Activated CD4-positive, alpha-beta T cell treated with anti-CD3 and anti-CD28 coated beads, Interleukin-2, amount 10 ng/mL, durations not matched to agents 24 days and 14 days (primary cell): ENCODE data around the gene SRGAP3. TPM values are rescaled to one million over a fixed set of nuclear protein-coding genes. Genes with fewer than 3 reads are reported as not detected.

Source experiments
- DNase-seq: peaks from one replicate; pipeline ENCODE4 v3.0.0; 2022
- H3K27ac Mint-ChIP-seq: one replicate; pipeline ENCODE4 v1.8.0; 2022; ENCODE audit warnings: mild to moderate bottlenecking, mixed read lengths
- H3K27me3 Mint-ChIP-seq: one replicate; pipeline ENCODE4 v1.8.0; 2022; ENCODE audit warnings: mixed read lengths
- H3K36me3 Mint-ChIP-seq: one replicate; pipeline ENCODE4 v1.8.0; 2022; ENCODE audit warnings: low read depth, mild to moderate bottlenecking, mixed read lengths
- H3K4me1 Mint-ChIP-seq: one replicate; pipeline ENCODE4 v1.8.0; 2021; ENCODE audit warnings: mixed read lengths
- H3K4me3 Mint-ChIP-seq: one replicate; pipeline ENCODE4 v1.8.0; 2022; ENCODE audit warnings: mild to moderate bottlenecking, moderate library complexity, mixed read lengths
- H3K9me3 Mint-ChIP-seq: one replicate; pipeline ENCODE4 v1.8.0; 2021; ENCODE audit warnings: mixed read lengths
- intact Hi-C: fragments of 100-400 bp; cut with micrococcal nuclease; formaldehyde crosslinking; loops from one replicate; pipeline ENCODE4 v1.15.1; 2023
- total RNA-seq: library from RNA; stranded (reverse); gene quantifications from 2 replicates; pipeline ENCODE4 v1.2.3, GENCODE V29; 2022

Gene SRGAP3
- total RNA-seq, 1 donor from 2014 or later = 0.40 TPM

- intact Hi-C loops = loop anchor here (5.0 kb wide), 1 partner anchor 65 kb away; no protein-coding TSS in a partner anchor
- H3K36me3 Mint-ChIP-seq = no peaks in the 10 kb centered on the region
- peaks cover 18% of the 10 kb centered on the region for H3K4me1 Mint-ChIP-seq
- no peak for DNase-seq
- H3K4me3 Mint-ChIP-seq = no peak overlapping the region
- H3K27me3 Mint-ChIP-seq = peaks cover 12% of the 10 kb centered on the region
- no peak overlapping the region for H3K27ac Mint-ChIP-seq
- H3K9me3 Mint-ChIP-seq = no peaks in the 10 kb centered on the region
These were observed 2.0 kb downstream of the SRGAP3 start for GRCh38 chr3:9247361-9247940.

- H3K4me1 Mint-ChIP-seq = peaks cover 18% of the 10 kb centered on the region
- no peaks in the 10 kb centered on the region for H3K36me3 Mint-ChIP-seq
- peaks cover 3% of the 10 kb centered on the region for H3K9me3 Mint-ChIP-seq
- H3K4me3 Mint-ChIP-seq = no peak overlapping the region
- intact Hi-C loops = loop anchor here (5.0 kb wide), 1 partner anchor 64 kb away; no protein-coding TSS in a partner anchor
- DNase-seq = no peak
- peaks cover 12% of the 10 kb centered on the region for H3K27me3 Mint-ChIP-seq
- no peak overlapping the region for H3K27ac Mint-ChIP-seq
These were observed 3.3 kb downstream of the SRGAP3 start for GRCh38 chr3:9246189-9246588.

GRCh38 chr3:9244495-9245183, 4.8 kb downstream of the SRGAP3 start:
- Mint-ChIP-seq H3K4me3 (no peak overlapping the region), H3K4me1 (peaks cover 15% of the 10 kb centered on the region), H3K27me3 (peaks cover 9% of the 10 kb centered on the region), H3K27ac (no peak overlapping the region), H3K36me3 (no peaks in the 10 kb centered on the region), H3K9me3 (peaks cover 3% of the 10 kb centered on the region)
- DNase-seq = no peak
- intact Hi-C loops = loop anchor here (5.0 kb wide), 1 partner anchor 62 kb away; no protein-coding TSS in a partner anchor

GRCh38 chr3:9241956-9242355, 7.5 kb downstream of the SRGAP3 start:
- DNase-seq = no peak
- H3K9me3 Mint-ChIP-seq = peaks cover 3% of the 10 kb centered on the region
- H3K27ac Mint-ChIP-seq = no peak overlapping the region
- intact Hi-C loops = no loop called here
- H3K27me3 Mint-ChIP-seq = peaks cover 7% of the 10 kb centered on the region
- H3K4me3 Mint-ChIP-seq = no peak overlapping the region
- no peaks in the 10 kb centered on the region for H3K36me3 Mint-ChIP-seq
- H3K4me1 Mint-ChIP-seq = no peaks in the 10 kb centered on the region

- Mint-ChIP-seq H3K4me3 (no peak overlapping the region), H3K4me1 (no peaks in the 10 kb centered on the region), H3K36me3 (no peaks in the 10 kb centered on the region), H3K27ac (no peak overlapping the region), H3K27me3 (peaks cover 5% of the 10 kb centered on the region), H3K9me3 (peaks cover 3% of the 10 kb centered on the region)
- DNase-seq = no peak
- intact Hi-C loops = no loop called here
These were observed 9.8 kb downstream of the SRGAP3 start for GRCh38 chr3:9239680-9240079.

GRCh38 chr3:9238721-9239295, 10.6 kb downstream of the SRGAP3 start:
- Mint-ChIP-seq H3K4me3 (no peak overlapping the region), H3K36me3 (no peaks in the 10 kb centered on the region), H3K27me3 (peaks cover 2% of the 10 kb centered on the region), H3K27ac (no peak overlapping the region), H3K4me1 (no peaks in the 10 kb centered on the region), H3K9me3 (peaks cover 3% of the 10 kb centered on the region)
- DNase-seq = no peak
- intact Hi-C loops = no loop called here

- Mint-ChIP-seq H3K4me1 (no peaks in the 10 kb centered on the region), H3K36me3 (no peaks in the 10 kb centered on the region), H3K4me3 (no peak overlapping the region), H3K27me3 (peaks cover 4% of the 10 kb centered on the region), H3K27ac (no peak overlapping the region), H3K9me3 (peaks cover 3% of the 10 kb centered on the region)
- DNase-seq = no peak
- intact Hi-C loops = no loop called here
These were observed 11.2 kb downstream of the SRGAP3 start for GRCh38 chr3:9238276-9238675.

GRCh38 chr3:9233814-9234600, 15.4 kb downstream of the SRGAP3 start:
- Mint-ChIP-seq H3K27me3 (peaks cover 5% of the 10 kb centered on the region), H3K27ac (no peak overlapping the region), H3K9me3 (no peaks in the 10 kb centered on the region), H3K36me3 (no peaks in the 10 kb centered on the region), H3K4me3 (no peak overlapping the region), H3K4me1 (no peaks in the 10 kb centered on the region)
- no peak for DNase-seq
- intact Hi-C loops = no loop called here

- Mint-ChIP-seq H3K27me3 (peaks cover 5% of the 10 kb centered on the region), H3K4me1 (peaks cover 2% of the 10 kb centered on the region), H3K9me3 (no peaks in the 10 kb centered on the region)
These were observed 16.3 kb downstream of the SRGAP3 start for GRCh38 chr3:9233101-9233500.

GRCh38 chr3:9231937-9232336, 17.5 kb downstream of the SRGAP3 start:
- intact Hi-C loops = no loop called here
- no peak overlapping the region for H3K27ac Mint-ChIP-seq
- H3K4me3 Mint-ChIP-seq = no peak overlapping the region
- no peak for DNase-seq
- peaks cover 2% of the 10 kb centered on the region for H3K4me1 Mint-ChIP-seq
- no peaks in the 10 kb centered on the region for H3K9me3 Mint-ChIP-seq
- H3K36me3 Mint-ChIP-seq = no peaks in the 10 kb centered on the region
- H3K27me3 Mint-ChIP-seq = peaks cover 5% of the 10 kb centered on the region

More at GRCh38 chr3:9233101-9233500, 16.3 kb downstream of the SRGAP3 start:
- H3K27ac Mint-ChIP-seq = no peak overlapping the region
- no peaks in the 10 kb centered on the region for H3K36me3 Mint-ChIP-seq
- intact Hi-C loops = no loop called here
- H3K4me3 Mint-ChIP-seq = no peak overlapping the region
- no peak for DNase-seq

GRCh38 chr3:9231471-9231870, 18.0 kb downstream of the SRGAP3 start:
- no peak overlapping the region for H3K4me3 Mint-ChIP-seq
- H3K9me3 Mint-ChIP-seq = no peaks in the 10 kb centered on the region
- peaks cover 5% of the 10 kb centered on the region for H3K27me3 Mint-ChIP-seq
- intact Hi-C loops = no loop called here
- peaks cover 2% of the 10 kb centered on the region for H3K4me1 Mint-ChIP-seq
- no peaks in the 10 kb centered on the region for H3K36me3 Mint-ChIP-seq
- no peak overlapping the region for H3K27ac Mint-ChIP-seq
- DNase-seq = no peak

- no peak overlapping the region for H3K27ac Mint-ChIP-seq
- DNase-seq = no peak
- no peaks in the 10 kb centered on the region for H3K9me3 Mint-ChIP-seq
- H3K27me3 Mint-ChIP-seq = peaks cover 5% of the 10 kb centered on the region
- intact Hi-C loops = no loop called here
- no peaks in the 10 kb centered on the region for H3K36me3 Mint-ChIP-seq
- no peak overlapping the region for H3K4me3 Mint-ChIP-seq
- H3K4me1 Mint-ChIP-seq = peaks cover 2% of the 10 kb centered on the region
These were observed 18.4 kb downstream of the SRGAP3 start for GRCh38 chr3:9231006-9231405.

GRCh38 chr3:9230596-9230995, 18.9 kb downstream of the SRGAP3 start:
- intact Hi-C loops = no loop called here
- Mint-ChIP-seq H3K27me3 (peaks cover 5% of the 10 kb centered on the region), H3K4me3 (no peak overlapping the region), H3K27ac (no peak overlapping the region), H3K4me1 (peaks cover 2% of the 10 kb centered on the region), H3K36me3 (no peaks in the 10 kb centered on the region), H3K9me3 (no peaks in the 10 kb centered on the region)
- no peak for DNase-seq

- DNase-seq = no peak
These were observed 19.6 kb downstream of the SRGAP3 start for GRCh38 chr3:9229879-9230278.

More at GRCh38 chr3:9229879-9230278, 19.6 kb downstream of the SRGAP3 start:
- Mint-ChIP-seq H3K4me3 (no peak overlapping the region), H3K27ac (no peak overlapping the region), H3K27me3 (peaks cover 5% of the 10 kb centered on the region), H3K9me3 (no peaks in the 10 kb centered on the region), H3K4me1 (peaks cover 5% of the 10 kb centered on the region), H3K36me3 (no peaks in the 10 kb centered on the region)
- intact Hi-C loops = no loop called here
